Parathyroid adenoma (tissue), 2 donors: Measurements from ENCODE around the gene CCSER2.
"Not testable (repeated sequence)": the region's sequence is repeated elsewhere in the genome, so short reads cannot be mapped to it uniquely, and the experiment has no call there.

Experiments used
- H2AFZ ChIP-seq: fragments of 300-600 bp; sonication (generic); one replicate; pipeline ENCODE4 v1.7.0; 2017; ENCODE audit warnings: antibody characterized with exemption, mild to moderate bottlenecking
- H3K27ac ChIP-seq: fragments of 300-600 bp; sonication (generic); one replicate; pipeline ENCODE4 v1.7.0; 2017
- H3K27me3 ChIP-seq: fragments of 300-600 bp; sonication (generic); one replicate; pipeline ENCODE4 v1.7.0; 2017; ENCODE audit warnings: low read length; ENCODE audit not compliant: control insufficient read depth, insufficient read depth
- H3K36me3 ChIP-seq: fragments of 300-600 bp; sonication (generic); one replicate; pipeline ENCODE4 v1.7.0; 2017; ENCODE audit warnings: low read length; ENCODE audit not compliant: control insufficient read depth, insufficient read depth
- H3K4me1 ChIP-seq: fragments of 300-600 bp; sonication (generic); one replicate; pipeline ENCODE4 v1.7.0; 2017; ENCODE audit warnings: control low read depth
- H3K4me2 ChIP-seq: fragments of 300-600 bp; sonication (generic); one replicate; pipeline ENCODE4 v1.7.0; 2017; ENCODE audit warnings: low read length
- H3K4me3 ChIP-seq: fragments of 300-600 bp; sonication (generic); one replicate; pipeline ENCODE4 v1.7.0; 2017; ENCODE audit warnings: low read depth, low read length
- H3K79me2 ChIP-seq: fragments of 300-600 bp; sonication (generic); one replicate; pipeline ENCODE4 v1.7.0; 2017; ENCODE audit warnings: control low read depth
- H3K9ac ChIP-seq: fragments of 300-600 bp; sonication (generic); one replicate; pipeline ENCODE4 v1.7.0; 2017; ENCODE audit warnings: mild to moderate bottlenecking
- H3K9me3 ChIP-seq: fragments of 300-600 bp; sonication (generic); one replicate; pipeline ENCODE4 v1.7.0; 2017; ENCODE audit warnings: low read length; ENCODE audit not compliant: control insufficient read depth
- TF ChIP-seq, protein P1 (sequence below): fragments of 300-600 bp; sonication (generic); IDR thresholded peaks from one replicate; pipeline ENCODE4 v1.7.0; 2017; ENCODE audit warnings: antibody characterized with exemption, mild to moderate bottlenecking
- donor health status: primary hyperparathyroidism.

CCSER2 gene

DNA sequence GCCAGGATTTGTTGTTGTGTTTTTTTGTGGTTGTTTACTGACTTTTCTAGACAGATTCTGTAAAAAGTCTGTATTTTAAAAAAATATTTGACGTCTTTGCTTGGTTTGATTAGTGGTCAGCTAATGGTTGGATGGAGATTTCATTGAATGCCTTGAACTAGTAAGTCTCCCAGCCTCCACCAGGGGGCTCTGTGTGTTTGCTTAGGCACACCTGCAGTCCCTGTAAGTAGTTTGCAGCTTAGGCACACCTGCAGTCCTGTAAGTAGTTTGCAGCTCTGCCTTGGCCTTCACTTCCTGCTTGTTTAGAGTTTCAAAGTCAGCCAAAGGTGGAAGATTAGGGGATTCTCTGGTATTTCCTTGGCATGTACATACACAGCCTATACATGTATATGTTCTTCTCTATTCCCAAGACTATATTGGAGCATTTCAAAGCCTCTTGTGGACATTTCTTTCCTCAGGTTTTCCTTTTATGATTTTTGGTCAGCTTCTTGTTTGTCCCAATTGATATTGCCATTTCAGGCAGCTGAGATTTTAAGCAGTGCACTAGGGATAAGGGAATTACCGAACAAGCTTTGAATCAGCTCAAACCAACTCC is 101.6 kb downstream of the CCSER2 start:
- TF ChIP-seq, protein P1, sequence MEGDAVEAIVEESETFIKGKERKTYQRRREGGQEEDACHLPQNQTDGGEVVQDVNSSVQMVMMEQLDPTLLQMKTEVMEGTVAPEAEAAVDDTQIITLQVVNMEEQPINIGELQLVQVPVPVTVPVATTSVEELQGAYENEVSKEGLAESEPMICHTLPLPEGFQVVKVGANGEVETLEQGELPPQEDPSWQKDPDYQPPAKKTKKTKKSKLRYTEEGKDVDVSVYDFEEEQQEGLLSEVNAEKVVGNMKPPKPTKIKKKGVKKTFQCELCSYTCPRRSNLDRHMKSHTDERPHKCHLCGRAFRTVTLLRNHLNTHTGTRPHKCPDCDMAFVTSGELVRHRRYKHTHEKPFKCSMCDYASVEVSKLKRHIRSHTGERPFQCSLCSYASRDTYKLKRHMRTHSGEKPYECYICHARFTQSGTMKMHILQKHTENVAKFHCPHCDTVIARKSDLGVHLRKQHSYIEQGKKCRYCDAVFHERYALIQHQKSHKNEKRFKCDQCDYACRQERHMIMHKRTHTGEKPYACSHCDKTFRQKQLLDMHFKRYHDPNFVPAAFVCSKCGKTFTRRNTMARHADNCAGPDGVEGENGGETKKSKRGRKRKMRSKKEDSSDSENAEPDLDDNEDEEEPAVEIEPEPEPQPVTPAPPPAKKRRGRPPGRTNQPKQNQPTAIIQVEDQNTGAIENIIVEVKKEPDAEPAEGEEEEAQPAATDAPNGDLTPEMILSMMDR: peak; percentile 36
- no peaks in the 10 kb centered on the region for H3K36me3 ChIP-seq
- H2AFZ ChIP-seq: no peak overlapping the region
- H3K9me3 ChIP-seq: no peaks in the 10 kb centered on the region
- no peak overlapping the region for H3K4me2 ChIP-seq
- H3K79me2 ChIP-seq: peaks cover 14% of the 10 kb centered on the region
- H3K9ac ChIP-seq: no peak overlapping the region
- H3K27me3 ChIP-seq: no peaks in the 10 kb centered on the region
- H3K4me3 ChIP-seq: no peak overlapping the region
- peaks cover 9% of the 10 kb centered on the region for H3K4me1 ChIP-seq
- H3K27ac ChIP-seq: no peak overlapping the region

DNA sequence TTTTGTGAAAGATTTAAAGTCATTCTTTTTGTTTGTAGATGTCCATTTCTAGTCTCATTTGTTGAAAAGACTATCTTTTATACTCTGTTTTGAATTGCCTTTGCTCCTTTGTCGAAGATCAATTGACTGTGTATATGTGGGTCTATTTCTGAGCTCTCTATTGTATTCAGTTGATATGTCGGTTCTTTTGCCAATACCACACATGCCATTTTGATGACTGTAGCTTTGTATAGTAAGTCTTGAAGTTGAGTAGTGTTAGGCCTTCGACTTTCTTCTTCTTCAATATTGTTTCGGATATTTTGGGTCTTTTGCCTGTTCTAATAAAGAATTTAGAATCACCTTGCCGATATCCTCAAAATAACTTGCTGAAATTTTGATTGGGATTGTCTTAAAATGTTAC is 104.5 kb downstream of the CCSER2 start:
- no peak overlapping the region for H3K27ac ChIP-seq
- no peaks in the 10 kb centered on the region for H3K27me3 ChIP-seq
- TF ChIP-seq, protein P1: no peak
- no peak overlapping the region for H3K4me3 ChIP-seq
- H2AFZ ChIP-seq: no peak overlapping the region
- H3K4me2 ChIP-seq: no peak overlapping the region
- no peaks in the 10 kb centered on the region for H3K36me3 ChIP-seq
- peaks cover 8% of the 10 kb centered on the region for H3K4me1 ChIP-seq
- peaks cover 14% of the 10 kb centered on the region for H3K79me2 ChIP-seq
- no peaks in the 10 kb centered on the region for H3K9me3 ChIP-seq
- no peak overlapping the region for H3K9ac ChIP-seq

DNA sequence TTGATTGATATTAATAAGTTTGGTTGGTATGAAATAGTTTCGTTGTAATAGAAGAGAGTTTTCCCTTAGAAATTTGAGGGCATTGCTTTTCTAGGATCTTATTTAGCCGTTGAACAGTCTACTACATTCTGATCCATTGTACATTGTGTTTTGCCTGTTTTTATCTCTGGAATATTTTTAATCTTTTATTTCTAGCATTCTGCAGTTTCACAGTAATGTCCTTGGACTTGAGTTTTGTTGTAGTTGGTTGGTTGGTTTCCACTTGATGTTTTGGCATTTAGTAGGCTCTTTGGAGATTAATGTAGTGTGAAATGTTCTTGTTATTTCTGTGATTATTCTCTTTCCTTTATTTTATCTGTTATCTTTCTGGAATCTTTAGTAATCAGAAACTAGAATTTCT is 112.4 kb downstream of the CCSER2 start:
- Histone ChIP-seq H3K27ac (no peak overlapping the region), H3K36me3 (no peaks in the 10 kb centered on the region), H2AFZ (no peak overlapping the region), H3K27me3 (no peaks in the 10 kb centered on the region), H3K4me2 (no peak overlapping the region), H3K4me3 (no peak overlapping the region), H3K79me2 (peaks cover 4% of the 10 kb centered on the region), H3K9me3 (no peaks in the 10 kb centered on the region), H3K4me1 (no peaks in the 10 kb centered on the region), H3K9ac (no peak overlapping the region)
- TF ChIP-seq, protein P1: no peak

DNA sequence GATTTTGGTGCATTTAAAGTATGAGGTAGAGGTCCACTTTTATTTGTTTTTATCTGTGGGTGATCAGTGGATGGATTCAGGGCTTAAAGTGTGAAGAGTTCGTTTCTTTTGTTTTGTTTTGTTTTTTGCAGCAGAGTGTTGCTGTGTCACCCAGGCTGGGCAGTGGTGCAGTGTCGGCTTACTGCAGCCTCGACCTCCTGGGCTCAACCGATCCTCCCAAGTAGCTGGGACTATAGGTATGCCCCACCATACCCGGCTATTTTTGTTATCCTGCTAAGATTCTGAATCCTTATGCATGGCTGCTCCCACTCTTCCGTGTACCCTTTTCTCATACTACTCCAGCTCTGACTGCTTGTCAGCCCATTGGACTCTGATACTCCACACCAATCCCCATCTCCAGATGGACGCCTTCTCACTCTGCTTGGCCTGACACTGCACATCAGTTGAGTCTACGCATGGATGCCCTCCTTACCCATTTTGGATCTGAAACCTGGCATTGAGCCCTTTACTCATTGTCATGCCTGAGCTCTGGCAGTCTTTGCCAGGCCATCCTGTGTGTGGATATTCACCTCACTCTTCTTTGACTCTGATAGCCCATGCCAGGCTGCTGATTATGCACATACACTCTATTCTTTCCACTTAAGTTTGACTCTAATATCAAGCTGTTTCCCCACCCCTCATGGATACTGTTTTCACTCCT is 119.5 kb downstream of the CCSER2 start:
- no peak overlapping the region for H2AFZ ChIP-seq
- H3K79me2 ChIP-seq: peaks cover 12% of the 10 kb centered on the region
- peaks cover 2% of the 10 kb centered on the region for H3K4me1 ChIP-seq
- H3K4me2 ChIP-seq: no peak overlapping the region
- no peak overlapping the region for H3K27ac ChIP-seq
- H3K36me3 ChIP-seq: no peaks in the 10 kb centered on the region
- H3K4me3 ChIP-seq: no peak overlapping the region
- TF ChIP-seq, protein P1: no peak
- H3K9me3 ChIP-seq: no peaks in the 10 kb centered on the region
- H3K27me3 ChIP-seq: no peaks in the 10 kb centered on the region
- H3K9ac ChIP-seq: no peak overlapping the region

DNA sequence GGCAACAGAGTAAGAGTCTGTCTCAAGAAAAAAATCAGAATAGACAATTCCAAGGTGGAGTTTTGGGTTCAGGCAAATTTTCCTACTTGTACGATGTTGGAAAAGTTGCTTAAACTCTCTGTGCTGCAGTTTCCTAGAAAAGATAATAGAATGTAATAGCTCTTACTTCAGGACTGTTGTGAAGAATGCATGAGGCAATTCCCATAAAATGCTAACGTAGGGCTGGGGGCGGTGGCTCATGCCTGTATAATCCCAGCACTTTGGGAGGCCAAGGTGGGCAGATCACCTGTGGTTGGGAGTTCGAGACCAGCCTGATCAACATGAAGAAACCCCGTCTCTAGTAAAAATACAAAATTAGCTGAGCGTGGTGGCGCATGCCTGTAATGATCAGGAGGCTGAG is 121.0 kb downstream of the CCSER2 start:
- H3K4me1 ChIP-seq, H3K9me3 ChIP-seq, H3K36me3 ChIP-seq, H3K4me3 ChIP-seq, H2AFZ ChIP-seq, H3K9ac ChIP-seq, H3K4me2 ChIP-seq, H3K27me3 ChIP-seq, H3K79me2 ChIP-seq, H3K27ac ChIP-seq: not testable (repeated sequence)
